ENCODE results near the gene CCDC85B.

- TF ChIP-seq POLR2A (IDR thresholded peaks at IDR 0.05) (no peak), CTCF (IDR thresholded peaks at IDR 0.05) (no peak)
Observed at GRCh38 chr11:65885231-65885630, 5.2 kb upstream of the CCDC85B start.

Data from esophagus squamous epithelium (tissue), 4 donors.